Thyroid gland (tissue), 4 donors: ENCODE measurements around the gene CASS4. TPM values are rescaled to one million over a fixed set of nuclear protein-coding genes. Genes with fewer than 3 reads are reported as not detected.

Source experiments
- DNase-seq, 2 donors: peaks; one replicate each; pipeline ENCODE4 v3.0.0-alpha.2; 2019
- H3K27ac ChIP-seq, 3 donors: fragments of 200-600 bp; sonication (generic); 1 replicate in 2 of 3; 2 replicates in 1 of 3; pipeline ENCODE4 v1.5.1; 2016 to 2019; ENCODE audit warnings: mild to moderate bottlenecking in 1 of 3, moderate library complexity in 1 of 3
- H3K27me3 ChIP-seq: fragments of 200-600 bp; sonication (generic); one replicate; pipeline ENCODE4 v1.5.1; 2019
- H3K36me3 ChIP-seq, 2 donors: fragments of 200-600 bp; sonication (generic); one replicate each; pipeline ENCODE4 v1.5.1; 2016 to 2019
- H3K4me1 ChIP-seq, 2 donors: fragments of 200-600 bp; sonication (generic); one replicate each; pipeline ENCODE4 v1.5.1; 2017 to 2019
- H3K4me3 ChIP-seq, 3 donors: fragments of 200-600 bp; sonication (generic); replicated peaks in 1 of 3; 1 replicate in 2 of 3; 2 replicates in 1 of 3; pipeline ENCODE4 v1.5.1; 2016; ENCODE audit warnings: mild to moderate bottlenecking in 1 of 3
- H3K9me3 ChIP-seq: fragments of 200-600 bp; sonication (generic); one replicate; pipeline ENCODE4 v1.5.1; 2017
- POLR2A ChIP-seq, 2 donors: fragments of 450-650 bp; IDR thresholded peaks; one replicate each; pipeline ENCODE4 v1.6.1; 2017; ENCODE audit warnings: antibody characterized with exemption in 2 of 2, mild to moderate bottlenecking in 2 of 2, moderate library complexity in 1 of 2
- WGBS, 2 donors: methylation state at CpG; one replicate each; pipeline ENCODE4 v1.1.5; 2017; 5-methylcytosine and 5-hydroxymethylcytosine counted together
- intact Hi-C: fragments of 100-400 bp; cut with DNase I; formaldehyde crosslinking; loops from one replicate; pipeline ENCODE4 v1.15.1; 2023
- total RNA-seq, 4 donors: library from RNA; depleted of rRNA; stranded (reverse); fragments of >200 nt; gene quantifications; one replicate each; pipeline ENCODE4 v1.2.3, GENCODE V29; 2016
- TF ChIP-seq, protein P1 (sequence below), 6 experiments: fragments of 200-600 bp in 3 of 6; fragments of 450-650 bp in 3 of 6; sonication (generic) in 3 of 6; IDR thresholded peaks; one replicate each; pipeline ENCODE4 v1.5.1; 2016 to 2019; ENCODE audit warnings: antibody characterized with exemption in 6 of 6, mild to moderate bottlenecking in 2 of 6, inconsistent platforms in 1 of 6, moderate library complexity in 1 of 6

Gene CASS4
- total RNA-seq, 4 donors from 2014 or later: 0.22 to 1.6 (median 1.0) TPM

- H3K4me3 ChIP-seq: no peak overlapping the region
- H3K4me1 ChIP-seq: no peaks in the 10 kb centered on the region
- peaks cover 25 to 47% of the 10 kb centered on the region in 2 donors for H3K36me3 ChIP-seq
- no peak for DNase-seq
- 88% methylated on average over 7 of the region's 7 CpGs for WGBS, 2 donors
- intact Hi-C loops: no loop called here
- no peaks in the 10 kb centered on the region for H3K27me3 ChIP-seq
- no peak for TF ChIP-seq POLR2A (IDR thresholded peaks at IDR 0.05)
- TF ChIP-seq, protein P1, sequence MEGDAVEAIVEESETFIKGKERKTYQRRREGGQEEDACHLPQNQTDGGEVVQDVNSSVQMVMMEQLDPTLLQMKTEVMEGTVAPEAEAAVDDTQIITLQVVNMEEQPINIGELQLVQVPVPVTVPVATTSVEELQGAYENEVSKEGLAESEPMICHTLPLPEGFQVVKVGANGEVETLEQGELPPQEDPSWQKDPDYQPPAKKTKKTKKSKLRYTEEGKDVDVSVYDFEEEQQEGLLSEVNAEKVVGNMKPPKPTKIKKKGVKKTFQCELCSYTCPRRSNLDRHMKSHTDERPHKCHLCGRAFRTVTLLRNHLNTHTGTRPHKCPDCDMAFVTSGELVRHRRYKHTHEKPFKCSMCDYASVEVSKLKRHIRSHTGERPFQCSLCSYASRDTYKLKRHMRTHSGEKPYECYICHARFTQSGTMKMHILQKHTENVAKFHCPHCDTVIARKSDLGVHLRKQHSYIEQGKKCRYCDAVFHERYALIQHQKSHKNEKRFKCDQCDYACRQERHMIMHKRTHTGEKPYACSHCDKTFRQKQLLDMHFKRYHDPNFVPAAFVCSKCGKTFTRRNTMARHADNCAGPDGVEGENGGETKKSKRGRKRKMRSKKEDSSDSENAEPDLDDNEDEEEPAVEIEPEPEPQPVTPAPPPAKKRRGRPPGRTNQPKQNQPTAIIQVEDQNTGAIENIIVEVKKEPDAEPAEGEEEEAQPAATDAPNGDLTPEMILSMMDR (IDR thresholded peaks at IDR 0.05): no peak
- H3K27ac ChIP-seq: no peak overlapping the region
- H3K9me3 ChIP-seq: no peaks in the 10 kb centered on the region
Measured at GRCh38 chr20:56483970-56484369, 71.9 kb downstream of the CASS4 start.

DNA sequence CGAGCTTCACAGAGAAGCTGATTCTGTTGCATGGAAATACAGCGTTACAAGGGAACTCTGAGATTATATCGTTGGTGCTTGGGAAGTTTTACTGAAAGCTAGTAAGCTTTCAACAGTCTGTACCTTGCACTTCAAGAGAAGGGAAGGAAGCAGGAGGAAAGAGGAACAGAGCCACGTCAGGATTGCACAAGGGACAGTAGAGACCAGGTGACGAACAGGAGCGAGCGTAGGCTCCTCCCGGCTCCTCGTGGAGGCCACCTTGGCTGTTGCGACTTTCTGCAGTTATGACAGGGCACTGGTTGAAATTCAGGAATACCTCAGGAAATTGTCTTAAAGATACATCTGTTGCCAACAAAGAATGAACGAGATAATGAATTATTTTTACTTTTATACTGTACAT is 75.2 kb downstream of the CASS4 start:
- no peaks in the 10 kb centered on the region for H3K27me3 ChIP-seq
- no peaks in the 10 kb centered on the region for H3K4me1 ChIP-seq
- H3K27ac ChIP-seq: no peak overlapping the region
- H3K9me3 ChIP-seq: no peaks in the 10 kb centered on the region
- TF ChIP-seq POLR2A (IDR thresholded peaks at IDR 0.05): no peak
- TF ChIP-seq, protein P1 (IDR thresholded peaks at IDR 0.05): no peak
- peaks cover 10 to 42% of the 10 kb centered on the region in 2 donors for H3K36me3 ChIP-seq
- 84 to 91% methylated on average over 11 of the region's 11 CpGs for WGBS, 2 donors
- no peak for DNase-seq
- H3K4me3 ChIP-seq: no peak overlapping the region
- intact Hi-C loops: no loop called here

DNA sequence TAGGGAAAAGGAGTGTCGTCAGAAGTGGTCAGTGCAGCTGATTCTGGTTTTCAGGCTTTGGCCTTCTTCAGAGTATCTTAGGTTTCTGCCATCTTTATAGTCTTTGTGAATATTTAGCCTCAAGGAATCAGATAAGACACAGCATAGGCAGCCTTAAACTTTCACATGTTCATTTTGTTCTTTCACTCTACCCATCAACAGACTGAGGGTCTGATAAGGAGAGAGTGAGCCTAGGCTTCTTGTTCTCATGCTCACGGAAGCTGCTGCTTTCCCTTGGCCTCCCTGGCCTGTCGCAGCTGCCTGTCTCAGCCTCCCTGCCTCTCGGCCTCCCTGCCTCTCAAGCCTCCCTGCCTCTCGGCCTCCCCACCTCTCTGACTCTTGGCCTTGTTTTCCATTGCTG is 76.5 kb downstream of the CASS4 start:
- H3K9me3 ChIP-seq: no peaks in the 10 kb centered on the region
- DNase-seq: no peak
- no peaks in the 10 kb centered on the region for H3K4me1 ChIP-seq
- 97% methylated on average over 5 of the region's 5 CpGs for whole genome bisulfite sequencing, 2 donors
- H3K27me3 ChIP-seq: no peaks in the 10 kb centered on the region
- intact Hi-C loops: no loop called here
- peaks cover 10 to 46% of the 10 kb centered on the region in 2 donors for H3K36me3 ChIP-seq
- H3K4me3 ChIP-seq: no peak overlapping the region
- H3K27ac ChIP-seq: no peak overlapping the region
- TF ChIP-seq, protein P1 (IDR thresholded peaks at IDR 0.05): no peak
- TF ChIP-seq POLR2A (IDR thresholded peaks at IDR 0.05): no peak

- H3K4me1 ChIP-seq: peaks cover 4 to 8% of the 10 kb centered on the region in 2 donors
- peaks cover 0 to 4% of the 10 kb centered on the region in 2 donors for H3K36me3 ChIP-seq
- WGBS, 2 donors: 98 to 100% methylated on average over 1 of the region's 1 CpG
- no peak for DNase-seq
- no peaks in the 10 kb centered on the region for H3K27me3 ChIP-seq
- H3K4me3 ChIP-seq: no peak overlapping the region
- TF ChIP-seq, protein P1 (IDR thresholded peaks at IDR 0.05): no peak
- no peak for TF ChIP-seq POLR2A (IDR thresholded peaks at IDR 0.05)
- intact Hi-C loops: no loop called here
- H3K9me3 ChIP-seq: no peaks in the 10 kb centered on the region
- H3K27ac ChIP-seq: no peak overlapping the region
Measured at GRCh38 chr20:56501116-56501515, 89.1 kb downstream of the CASS4 start.

DNA sequence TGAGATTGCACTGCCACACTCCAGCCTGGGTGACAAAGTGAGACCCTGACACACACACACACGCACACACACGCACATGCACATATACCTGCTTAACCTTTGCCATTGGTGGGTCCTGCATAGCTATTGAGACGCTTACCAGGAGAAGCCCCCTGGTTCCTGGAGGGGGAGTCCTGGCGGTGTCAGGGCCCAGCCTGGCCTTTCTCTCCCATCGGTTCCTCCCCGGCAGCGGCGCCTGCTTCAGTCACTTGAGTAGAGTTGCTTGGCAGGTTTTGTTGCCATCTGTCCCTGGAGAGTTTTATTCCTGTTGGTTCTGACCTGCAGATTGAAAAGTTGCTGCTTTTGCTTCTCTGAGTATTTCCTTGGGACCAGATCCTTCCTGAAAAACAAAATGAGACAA is 91.9 kb downstream of the CASS4 start:
- 28 to 49% methylated on average over 4 to 6 of the region's 8 CpGs for WGBS, 2 donors
- intact Hi-C loops: no loop called here
- H3K4me3 ChIP-seq: no peak overlapping the region
- H3K4me1 ChIP-seq: peaks cover 4 to 8% of the 10 kb centered on the region in 2 donors
- no peaks in the 10 kb centered on the region for H3K9me3 ChIP-seq
- peak; percentile 55 to 76 for DNase-seq
- TF ChIP-seq POLR2A (IDR thresholded peaks at IDR 0.05): no peak
- TF ChIP-seq, protein P1 (IDR thresholded peaks at IDR 0.05): no peak
- no peaks in the 10 kb centered on the region for H3K36me3 ChIP-seq
- H3K27ac ChIP-seq: peak overlapping the region in 1 of 3 donors; percentile 46
- H3K27me3 ChIP-seq: no peaks in the 10 kb centered on the region
